Mucosa of descending colon (tissue), 3 donors: ENCODE results near the gene TMEM178B. TPM values are rescaled to one million over a fixed set of nuclear protein-coding genes. Genes with fewer than 3 reads are reported as not detected.

Experiments
- ATAC-seq: fragments of 200-7000 bp; cut with Tn5 transposase; one replicate; pipeline ENCODE4 v1.9.1; 2020; ENCODE audit warnings: mild to moderate bottlenecking, moderate library complexity
- DNase-seq, 3 donors: peaks; one replicate each; pipeline ENCODE4 v3.0.0-alpha.2; 2020
- H3K36me3 ChIP-seq: fragments of 200-600 bp; one replicate; pipeline ENCODE4 v1.8.0; 2021; ENCODE audit warnings: low read depth, mild to moderate bottlenecking
- H3K4me1 ChIP-seq: fragments of 200-600 bp; one replicate; pipeline ENCODE4 v1.8.0; 2021; ENCODE audit warnings: low read depth, mild to moderate bottlenecking
- H3K4me3 ChIP-seq: fragments of 200-600 bp; one replicate; pipeline ENCODE4 v1.8.0; 2021; ENCODE audit warnings: mild to moderate bottlenecking
- H3K9me3 ChIP-seq: fragments of 200-600 bp; one replicate; pipeline ENCODE4 v1.8.0; 2021; ENCODE audit warnings: mild to moderate bottlenecking
- intact Hi-C, 2 donors: fragments of 100-400 bp; cut with DNase I in 1 of 2; cut with micrococcal nuclease in 1 of 2; formaldehyde crosslinking; loops; one replicate each; pipeline versions ENCODE4 v1.11.0 to v1.11.1; 2022; cut with DNase I, micrococcal nuclease
- total RNA-seq, 3 donors: library from RNA; stranded (reverse); fragmentation: NEBNext Ultra II Directional in 2 of 3; extraction: Animal tissue kit (Norgen Biotek cat#: 25700) in 2 of 3; gene quantifications; one replicate each; pipeline versions ENCODE4 v1.2.1 to v1.2.4, GENCODE V29; 2021 to 2023
- TF ChIP-seq, protein P1 (sequence below): fragments of 200-600 bp; IDR thresholded peaks from one replicate; pipeline ENCODE4 v1.8.0; 2022; ENCODE audit warnings: antibody characterized with exemption, mild to moderate bottlenecking
- donor health status: DM: no; HTN: no; CAD: no; lungs with moderate emphysema.
- donor health status: DM: no; HTN: no; CAD: no.
- donor health status: DM: no; HTN: yes; CAD: no.

TMEM178B gene
- total RNA-seq, 3 donors from 2014 or later, result 0.22 to 2.0 (median 0.32) TPM

DNA sequence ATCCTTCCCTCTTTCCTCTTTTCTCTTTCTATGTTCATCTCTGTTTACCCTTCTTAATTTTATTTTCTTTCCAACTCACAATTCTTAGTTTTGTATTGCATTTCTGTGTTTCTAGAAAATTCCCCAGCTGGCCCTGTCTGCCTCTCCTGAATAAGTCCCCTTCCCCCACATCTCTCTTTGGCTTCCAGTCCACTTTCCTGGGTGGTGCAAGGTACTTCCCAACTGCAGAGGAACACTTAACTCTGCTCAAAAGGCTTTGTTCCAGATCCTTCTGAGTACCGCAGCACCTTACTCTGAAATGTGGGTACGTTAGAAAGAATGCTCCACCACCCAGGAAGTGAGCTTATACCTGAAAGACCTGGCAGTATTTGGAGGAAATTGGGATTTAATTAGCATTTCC lies 227.0 kb downstream of the TMEM178B start:
- Histone ChIP-seq H3K9me3 (no peaks in the 10 kb centered on the region), H3K4me3 (no peak overlapping the region), H3K4me1 (no peaks in the 10 kb centered on the region), H3K36me3 (no peaks in the 10 kb centered on the region)
- ATAC-seq (no peak), DNase-seq (no peak)
- TF ChIP-seq, protein P1, sequence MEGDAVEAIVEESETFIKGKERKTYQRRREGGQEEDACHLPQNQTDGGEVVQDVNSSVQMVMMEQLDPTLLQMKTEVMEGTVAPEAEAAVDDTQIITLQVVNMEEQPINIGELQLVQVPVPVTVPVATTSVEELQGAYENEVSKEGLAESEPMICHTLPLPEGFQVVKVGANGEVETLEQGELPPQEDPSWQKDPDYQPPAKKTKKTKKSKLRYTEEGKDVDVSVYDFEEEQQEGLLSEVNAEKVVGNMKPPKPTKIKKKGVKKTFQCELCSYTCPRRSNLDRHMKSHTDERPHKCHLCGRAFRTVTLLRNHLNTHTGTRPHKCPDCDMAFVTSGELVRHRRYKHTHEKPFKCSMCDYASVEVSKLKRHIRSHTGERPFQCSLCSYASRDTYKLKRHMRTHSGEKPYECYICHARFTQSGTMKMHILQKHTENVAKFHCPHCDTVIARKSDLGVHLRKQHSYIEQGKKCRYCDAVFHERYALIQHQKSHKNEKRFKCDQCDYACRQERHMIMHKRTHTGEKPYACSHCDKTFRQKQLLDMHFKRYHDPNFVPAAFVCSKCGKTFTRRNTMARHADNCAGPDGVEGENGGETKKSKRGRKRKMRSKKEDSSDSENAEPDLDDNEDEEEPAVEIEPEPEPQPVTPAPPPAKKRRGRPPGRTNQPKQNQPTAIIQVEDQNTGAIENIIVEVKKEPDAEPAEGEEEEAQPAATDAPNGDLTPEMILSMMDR, result no peak
- intact Hi-C loops, result no loop called here

DNA sequence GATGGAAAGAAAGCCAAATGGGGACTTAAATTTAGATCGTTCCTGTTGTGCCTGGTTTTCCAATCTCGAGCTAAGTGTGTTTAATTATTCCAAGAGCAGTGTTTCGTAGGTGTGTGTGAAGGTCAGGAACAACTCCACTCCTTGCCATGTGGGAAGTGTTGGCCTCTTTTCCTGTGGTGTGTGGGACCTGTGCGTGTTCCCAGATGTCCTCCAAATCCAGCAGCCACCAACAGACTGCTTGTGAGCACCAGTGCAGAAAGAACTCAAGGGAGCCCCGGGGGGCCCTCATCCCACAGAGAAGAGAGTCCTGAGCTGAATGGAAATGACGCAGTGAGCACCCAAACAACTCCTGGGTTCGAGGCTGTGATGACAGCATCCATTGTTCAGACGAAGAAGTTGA lies 227.7 kb downstream of the TMEM178B start:
- intact Hi-C loops, result no loop called here
- Histone ChIP-seq H3K36me3 (no peaks in the 10 kb centered on the region), H3K9me3 (no peaks in the 10 kb centered on the region), H3K4me3 (no peak overlapping the region), H3K4me1 (no peaks in the 10 kb centered on the region)
- DNase-seq, result no peak
- TF ChIP-seq, protein P1, result no peak
- ATAC-seq, result no peak

DNA sequence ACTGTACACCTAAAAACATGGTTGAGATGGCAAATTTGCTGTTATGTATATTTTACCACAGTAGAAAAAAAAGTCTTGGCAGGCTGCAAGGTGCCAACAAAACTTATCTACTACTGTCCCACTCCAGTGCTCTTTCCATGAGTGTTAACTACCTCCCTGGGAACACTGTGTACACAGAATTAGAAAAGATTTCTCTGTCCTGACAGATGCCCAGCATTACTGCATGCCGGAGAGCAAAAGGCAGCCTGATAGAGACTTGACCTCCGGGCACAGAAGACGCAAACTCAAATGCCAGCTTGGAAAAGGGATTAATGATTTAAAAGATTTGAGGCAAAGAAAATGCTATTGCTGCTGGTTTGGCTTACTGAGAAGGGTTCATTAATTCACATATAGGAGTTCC lies 228.8 kb downstream of the TMEM178B start:
- no peak for DNase-seq
- Histone ChIP-seq H3K4me1 (no peaks in the 10 kb centered on the region), H3K4me3 (no peak overlapping the region), H3K9me3 (no peaks in the 10 kb centered on the region), H3K36me3 (no peaks in the 10 kb centered on the region)
- intact Hi-C loops, result no loop called here
- TF ChIP-seq, protein P1, result no peak
- ATAC-seq, result no peak

DNA sequence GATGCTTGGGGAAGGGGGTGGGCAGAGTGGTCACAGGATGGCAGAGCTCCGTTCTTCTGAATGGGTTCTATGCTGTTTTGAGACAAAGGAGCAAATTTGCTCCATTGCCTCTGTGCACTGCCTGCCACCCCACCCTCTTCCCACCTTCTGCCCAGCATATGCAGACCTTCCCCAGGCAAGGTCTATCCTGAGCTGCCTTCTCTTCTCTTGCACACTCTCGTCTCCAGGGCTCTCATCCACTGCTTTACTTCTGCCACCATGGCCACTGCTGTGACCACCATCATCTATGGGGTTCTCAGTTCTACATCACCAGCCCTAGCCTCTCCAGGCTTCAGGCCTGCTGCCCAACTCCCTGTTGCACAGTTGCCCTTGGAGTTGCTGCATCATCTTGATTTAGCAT lies 230.4 kb downstream of the TMEM178B start:
- no peak for DNase-seq
- intact Hi-C loops, result no loop called here
- Histone ChIP-seq H3K36me3 (no peaks in the 10 kb centered on the region), H3K4me3 (no peak overlapping the region), H3K9me3 (no peaks in the 10 kb centered on the region), H3K4me1 (no peaks in the 10 kb centered on the region)
- TF ChIP-seq, protein P1, result no peak
- no peak for ATAC-seq

DNA sequence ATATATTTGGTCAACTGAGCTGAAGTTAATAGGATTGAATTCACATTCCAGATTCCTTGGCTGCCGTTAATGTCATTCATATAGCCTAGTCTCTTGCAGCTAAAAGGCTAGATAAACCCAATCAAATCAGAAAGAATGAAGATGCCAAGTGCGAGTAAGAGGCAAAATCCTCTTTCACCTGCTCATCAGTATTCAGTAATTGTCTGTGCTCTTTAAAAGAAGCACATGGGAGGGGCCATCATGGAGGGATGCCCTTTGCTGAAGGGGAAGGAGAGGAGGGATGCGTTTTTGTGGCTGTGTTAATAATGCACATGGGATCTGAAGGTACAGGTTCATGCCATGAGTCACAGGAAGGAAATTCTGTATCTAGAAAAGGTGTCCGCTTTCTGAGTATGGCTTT lies 232.2 kb downstream of the TMEM178B start:
- H3K4me1 ChIP-seq, result no peaks in the 10 kb centered on the region
- ATAC-seq (no peak), DNase-seq (no peak)
- TF ChIP-seq, protein P1, result no peak
- H3K9me3 ChIP-seq, result no peaks in the 10 kb centered on the region
- intact Hi-C loops, result no loop called here
- no peak overlapping the region for H3K4me3 ChIP-seq
- no peaks in the 10 kb centered on the region for H3K36me3 ChIP-seq

DNA sequence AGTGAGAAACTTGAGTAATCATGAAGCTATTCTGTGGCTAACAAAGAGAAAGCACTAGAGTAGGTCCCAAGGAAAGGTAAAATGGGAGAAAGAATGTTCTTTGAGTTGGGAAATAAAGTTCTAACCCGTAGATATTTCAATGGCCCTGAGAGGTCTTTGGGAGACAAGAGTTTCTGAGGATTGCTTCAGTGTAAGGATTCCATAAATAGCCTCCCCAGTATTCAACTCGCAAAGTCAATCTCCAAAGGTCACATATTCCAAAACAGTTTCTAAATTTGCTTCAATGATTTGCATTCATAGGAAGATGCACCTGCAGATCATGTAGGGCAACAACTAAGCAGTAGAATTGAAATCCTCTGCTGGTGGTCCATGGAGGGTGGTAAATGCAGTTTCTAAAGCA lies 238.5 kb downstream of the TMEM178B start:
- Histone ChIP-seq H3K4me1 (no peaks in the 10 kb centered on the region), H3K4me3 (no peak overlapping the region), H3K9me3 (no peaks in the 10 kb centered on the region), H3K36me3 (no peaks in the 10 kb centered on the region)
- TF ChIP-seq, protein P1, result no peak
- intact Hi-C loops, result no loop called here
- DNase-seq, result no peak
- ATAC-seq, result no peak
